Activated T-cell treated with anti-CD3 and anti-CD28 coated beads, Interleukin-2, amount 50 U/mL, for 1 hour (primary cell): ENCODE results near the gene SPTLC2.
"Not testable (repeated sequence)": the region's sequence is repeated elsewhere in the genome, so short reads cannot be mapped to it uniquely, and the experiment has no call there.

Source experiments
- DNase-seq: peaks from one replicate; pipeline ENCODE4 v3.0.0-alpha.2; 2020

The SPTLC2 gene

GRCh38 chr14:77585385-77585784 is 31.1 kb downstream of the SPTLC2 start:
- no peak for DNase-seq

GRCh38 chr14:77584809-77585208 is 31.6 kb downstream of the SPTLC2 start:
- no peak for DNase-seq

GRCh38 chr14:77583657-77584056 is 32.8 kb downstream of the SPTLC2 start:
- no peak for DNase-seq

- DNase-seq, result no peak
These were observed 33.9 kb downstream of the SPTLC2 start for GRCh38 chr14:77582511-77582910.

- no peak for DNase-seq
These were observed 35.4 kb downstream of the SPTLC2 start for GRCh38 chr14:77580964-77581505.

- DNase-seq, result no peak
These were observed 36.0 kb downstream of the SPTLC2 start for GRCh38 chr14:77580477-77580876.

GRCh38 chr14:77579780-77580179 is 36.7 kb downstream of the SPTLC2 start:
- DNase-seq, result no peak

GRCh38 chr14:77579065-77579464 is 37.4 kb downstream of the SPTLC2 start:
- DNase-seq, result no peak

GRCh38 chr14:77574446-77575115 is 41.9 kb downstream of the SPTLC2 start:
- no peak for DNase-seq

GRCh38 chr14:77573964-77574363 is 42.5 kb downstream of the SPTLC2 start:
- no peak for DNase-seq

- DNase-seq, result no peak
These were observed 45.6 kb downstream of the SPTLC2 start for GRCh38 chr14:77570706-77571268.

GRCh38 chr14:77565994-77566305 is 50.5 kb downstream of the SPTLC2 start:
- no peak for DNase-seq

GRCh38 chr14:77565289-77565993 is 51.0 kb downstream of the SPTLC2 start:
- DNase-seq, result no peak

- no peak for DNase-seq
These were observed 53.8 kb downstream of the SPTLC2 start for GRCh38 chr14:77562681-77563080.

- DNase-seq, result no peak
These were observed 54.6 kb downstream of the SPTLC2 start for GRCh38 chr14:77561881-77562280.

GRCh38 chr14:77559381-77559780 is 57.1 kb downstream of the SPTLC2 start:
- DNase-seq, result no peak

GRCh38 chr14:77557391-77557790 is 59.0 kb downstream of the SPTLC2 start:
- DNase-seq, result no peak

GRCh38 chr14:77556946-77557345 is 59.5 kb downstream of the SPTLC2 start:
- no peak for DNase-seq

GRCh38 chr14:77554816-77555599 is 61.4 kb downstream of the SPTLC2 start:
- DNase-seq, result no peak

- DNase-seq, result no peak
These were observed 62.2 kb downstream of the SPTLC2 start for GRCh38 chr14:77554207-77554606.

GRCh38 chr14:77549451-77549850 is 67.0 kb downstream of the SPTLC2 start:
- no peak for DNase-seq

- no peak for DNase-seq
These were observed 68.8 kb downstream of the SPTLC2 start for GRCh38 chr14:77547512-77548180.

GRCh38 chr14:77545171-77545570 is 71.3 kb downstream of the SPTLC2 start:
- DNase-seq, result not testable (repeated sequence)
